Uterus (tissue), 4 donors: Measurements from ENCODE around the gene LRRC63. TPM values are rescaled to one million over a fixed set of nuclear protein-coding genes. Genes with fewer than 3 reads are reported as not detected.

Experiments
- DNase-seq, 2 donors: peaks; one replicate each; pipeline ENCODE4 v3.0.0-alpha.2; 2019 to 2020
- H3K27ac ChIP-seq, 2 donors: fragments of 200-600 bp; sonication (generic); 1 replicate in 1 of 2; 2 replicates in 1 of 2; pipeline ENCODE4 v1.5.1; 2016 to 2018
- H3K27me3 ChIP-seq, 2 donors: fragments of 200-600 bp; sonication (generic); one replicate each; pipeline ENCODE4 v1.5.1; 2018 to 2019; ENCODE audit warnings: control low read depth in 1 of 2
- H3K36me3 ChIP-seq, 2 donors: fragments of 200-600 bp; sonication (generic); one replicate each; pipeline ENCODE4 v1.5.1; 2019; ENCODE audit warnings: control low read depth in 1 of 2
- H3K4me1 ChIP-seq, 2 donors: fragments of 200-600 bp; sonication (generic); one replicate each; pipeline ENCODE4 v1.5.1; 2018 to 2019; ENCODE audit warnings: control low read depth in 1 of 2
- H3K4me3 ChIP-seq, 2 donors: fragments of 200-600 bp; sonication (generic); 1 replicate in 1 of 2; 2 replicates in 1 of 2; pipeline ENCODE4 v1.5.1; 2018 to 2019; ENCODE audit warnings: mild to moderate bottlenecking in 1 of 2
- H3K9me3 ChIP-seq, 2 donors: fragments of 200-600 bp; sonication (generic); one replicate each; pipeline ENCODE4 v1.5.1; 2019; ENCODE audit warnings: control low read depth in 1 of 2
- POLR2A ChIP-seq, 2 donors: fragments of 450-650 bp; IDR thresholded peaks; one replicate each; pipeline ENCODE4 v1.6.1; 2016; ENCODE audit warnings: antibody characterized with exemption in 2 of 2, mild to moderate bottlenecking in 1 of 2, moderate library complexity in 1 of 2
- intact Hi-C: fragments of 100-400 bp; cut with DNase I; formaldehyde crosslinking; loops from one replicate; pipeline ENCODE4 v1.15.1; 2023; ENCODE audit warnings: low total_unique reads
- total RNA-seq, 4 donors: library from RNA; depleted of rRNA in 3 of 4; stranded (reverse); fragments of >200 nt in 3 of 4; gene quantifications; one replicate each; pipeline versions ENCODE4 v1.1.0 to v1.2.4, GENCODE V29; 2014 to 2023
- TF ChIP-seq, protein P1 (sequence below), 4 experiments: fragments of 200-600 bp in 2 of 4; fragments of 450-650 bp in 2 of 4; sonication (generic) in 2 of 4; IDR thresholded peaks; one replicate each; pipeline ENCODE4 v1.5.1; 2016 to 2019; ENCODE audit warnings: antibody characterized with exemption in 4 of 4, mild to moderate bottlenecking in 2 of 4, moderate library complexity in 1 of 4
- donor health status: DM: yes; HTN: yes; CAD: no.

The LRRC63 gene
- total RNA-seq, 4 donors from 2014 or later: 1.2 TPM; not detected in 3

DNA sequence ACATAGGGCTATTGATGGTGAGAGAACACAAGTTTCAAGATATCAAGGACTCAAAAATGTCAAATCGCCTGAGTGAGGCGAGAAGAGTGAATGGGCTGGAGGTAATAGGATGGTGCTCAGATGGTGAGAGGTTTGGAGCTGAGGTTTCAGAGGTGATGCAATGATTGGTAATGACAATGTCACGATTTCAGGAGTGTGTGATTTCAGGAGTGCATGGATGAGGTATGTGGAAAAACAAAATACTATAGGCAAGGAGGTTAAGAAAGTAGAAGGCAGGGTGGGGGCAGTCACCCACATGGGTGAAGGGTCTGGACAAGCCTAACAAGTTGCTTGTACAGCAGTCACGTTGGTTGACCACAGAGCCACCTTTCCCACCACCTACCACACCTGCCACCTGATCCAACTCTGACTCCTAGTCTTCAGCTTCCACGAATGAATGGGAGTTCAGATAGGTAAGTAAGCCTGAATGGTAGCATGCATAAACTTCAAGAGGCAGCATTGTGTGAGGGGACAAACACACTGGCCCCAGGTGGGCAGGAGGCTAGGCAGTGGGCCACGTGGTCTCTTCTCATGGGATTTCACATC lies 103.9 kb downstream of the LRRC63 start:
- H3K27ac ChIP-seq: no peak overlapping the region
- intact Hi-C loops: no loop called here
- H3K36me3 ChIP-seq: no peaks in the 10 kb centered on the region
- H3K4me1 ChIP-seq: no peaks in the 10 kb centered on the region
- no peak for DNase-seq
- no peaks in the 10 kb centered on the region for H3K27me3 ChIP-seq
- H3K4me3 ChIP-seq: no peak overlapping the region
- no peaks in the 10 kb centered on the region for H3K9me3 ChIP-seq
- TF ChIP-seq, protein P1, sequence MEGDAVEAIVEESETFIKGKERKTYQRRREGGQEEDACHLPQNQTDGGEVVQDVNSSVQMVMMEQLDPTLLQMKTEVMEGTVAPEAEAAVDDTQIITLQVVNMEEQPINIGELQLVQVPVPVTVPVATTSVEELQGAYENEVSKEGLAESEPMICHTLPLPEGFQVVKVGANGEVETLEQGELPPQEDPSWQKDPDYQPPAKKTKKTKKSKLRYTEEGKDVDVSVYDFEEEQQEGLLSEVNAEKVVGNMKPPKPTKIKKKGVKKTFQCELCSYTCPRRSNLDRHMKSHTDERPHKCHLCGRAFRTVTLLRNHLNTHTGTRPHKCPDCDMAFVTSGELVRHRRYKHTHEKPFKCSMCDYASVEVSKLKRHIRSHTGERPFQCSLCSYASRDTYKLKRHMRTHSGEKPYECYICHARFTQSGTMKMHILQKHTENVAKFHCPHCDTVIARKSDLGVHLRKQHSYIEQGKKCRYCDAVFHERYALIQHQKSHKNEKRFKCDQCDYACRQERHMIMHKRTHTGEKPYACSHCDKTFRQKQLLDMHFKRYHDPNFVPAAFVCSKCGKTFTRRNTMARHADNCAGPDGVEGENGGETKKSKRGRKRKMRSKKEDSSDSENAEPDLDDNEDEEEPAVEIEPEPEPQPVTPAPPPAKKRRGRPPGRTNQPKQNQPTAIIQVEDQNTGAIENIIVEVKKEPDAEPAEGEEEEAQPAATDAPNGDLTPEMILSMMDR (IDR thresholded peaks at IDR 0.05): no peak

DNA sequence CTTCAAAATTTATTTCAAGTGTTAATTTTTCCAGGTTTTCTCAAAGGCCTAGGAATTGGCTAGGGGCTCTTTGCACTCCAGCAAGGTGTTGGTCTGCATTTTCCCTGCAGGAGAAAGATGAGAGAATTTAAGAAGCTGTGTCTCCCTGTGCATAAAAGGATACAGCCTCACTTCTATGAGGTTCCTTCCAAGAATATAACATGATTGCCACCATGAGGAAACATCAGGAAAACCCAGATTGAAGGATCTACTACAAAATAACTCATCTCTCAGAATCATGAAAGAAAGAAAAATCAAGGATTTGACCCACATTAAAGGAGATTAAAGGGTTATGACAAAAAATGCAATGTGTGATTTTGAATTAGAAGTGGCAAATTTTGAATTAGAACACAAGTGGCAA lies 105.4 kb downstream of the LRRC63 start:
- Histone ChIP-seq H3K36me3 (no peaks in the 10 kb centered on the region), H3K9me3 (no peaks in the 10 kb centered on the region), H3K27me3 (no peaks in the 10 kb centered on the region), H3K27ac (no peak overlapping the region), H3K4me3 (no peak overlapping the region), H3K4me1 (no peaks in the 10 kb centered on the region)
- intact Hi-C loops: no loop called here
- DNase-seq: no peak
- no peak for TF ChIP-seq POLR2A (IDR thresholded peaks at IDR 0.05)
- TF ChIP-seq, protein P1 (IDR thresholded peaks at IDR 0.05): no peak

DNA sequence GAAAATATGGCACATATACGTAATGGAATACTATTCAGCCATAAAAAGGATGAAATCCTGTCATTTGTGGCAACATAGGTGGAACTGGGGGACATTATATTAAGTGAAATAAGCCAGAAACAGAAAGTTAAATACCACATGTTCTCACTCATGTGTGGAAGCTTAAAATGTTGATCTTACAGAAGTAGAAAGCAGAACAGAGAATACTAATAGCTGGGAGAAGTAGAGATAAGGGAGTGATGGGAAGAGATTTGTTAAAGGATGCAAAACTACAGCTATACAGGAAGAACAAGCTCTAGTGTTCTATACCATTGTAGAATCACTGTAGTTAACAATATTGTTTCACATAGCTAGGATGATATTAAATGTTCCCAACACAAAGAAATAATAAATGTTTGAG lies 107.3 kb downstream of the LRRC63 start:
- no peak for DNase-seq
- no peaks in the 10 kb centered on the region for H3K9me3 ChIP-seq
- intact Hi-C loops: no loop called here
- no peak overlapping the region for H3K27ac ChIP-seq
- TF ChIP-seq, protein P1 (IDR thresholded peaks at IDR 0.05): no peak
- no peak for TF ChIP-seq POLR2A (IDR thresholded peaks at IDR 0.05)
- H3K4me3 ChIP-seq: no peak overlapping the region
- H3K36me3 ChIP-seq: no peaks in the 10 kb centered on the region
- no peaks in the 10 kb centered on the region for H3K27me3 ChIP-seq
- no peaks in the 10 kb centered on the region for H3K4me1 ChIP-seq

DNA sequence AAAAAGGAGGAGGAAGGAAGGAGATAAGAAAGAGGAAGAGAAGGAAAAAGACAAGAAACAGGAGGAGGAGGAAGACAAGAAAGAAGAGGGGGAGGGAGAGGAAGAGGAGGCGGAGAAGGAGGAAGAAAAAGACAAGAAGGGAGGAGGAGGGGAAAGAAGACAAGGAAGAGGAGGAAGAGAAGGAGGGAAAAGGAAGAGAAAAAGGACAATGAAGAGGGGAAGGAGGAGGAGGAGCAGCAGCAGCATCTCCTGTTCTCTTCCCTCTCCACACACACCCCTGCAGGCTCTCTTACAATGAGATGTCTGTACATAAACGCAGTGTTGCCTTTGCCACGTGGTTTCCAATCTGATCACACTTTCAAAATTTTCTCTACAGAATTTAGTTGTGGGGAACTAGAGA lies 108.7 kb downstream of the LRRC63 start:
- no peaks in the 10 kb centered on the region for H3K36me3 ChIP-seq
- DNase-seq: no peak
- no peak overlapping the region for H3K4me3 ChIP-seq
- intact Hi-C loops: no loop called here
- H3K27ac ChIP-seq: no peak overlapping the region
- H3K4me1 ChIP-seq: no peaks in the 10 kb centered on the region
- H3K27me3 ChIP-seq: no peaks in the 10 kb centered on the region
- H3K9me3 ChIP-seq: no peaks in the 10 kb centered on the region
- no peak for TF ChIP-seq POLR2A (IDR thresholded peaks at IDR 0.05)
- TF ChIP-seq, protein P1 (IDR thresholded peaks at IDR 0.05): no peak

DNA sequence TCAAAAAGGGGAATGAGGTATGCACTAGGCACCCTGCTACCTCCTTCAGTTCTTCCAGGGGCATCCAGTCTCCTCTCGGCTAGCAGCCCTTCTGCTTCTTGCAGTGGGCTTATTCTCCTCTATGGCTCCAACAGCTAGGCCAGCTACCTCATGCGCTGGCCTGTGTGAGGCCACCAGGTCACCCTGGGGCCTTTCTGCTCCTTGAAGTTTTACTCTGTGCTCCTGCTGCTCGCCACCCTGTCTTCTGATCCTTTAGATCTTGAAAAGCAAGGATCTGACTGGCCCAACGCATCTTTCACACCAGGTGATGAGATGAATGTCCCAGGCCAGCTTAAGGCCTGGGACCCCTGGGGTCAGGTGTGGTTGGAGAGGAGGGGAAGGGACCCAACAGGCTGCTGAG lies 109.1 kb downstream of the LRRC63 start:
- Histone ChIP-seq H3K27ac (no peak overlapping the region), H3K36me3 (no peaks in the 10 kb centered on the region), H3K4me3 (no peak overlapping the region), H3K9me3 (no peaks in the 10 kb centered on the region), H3K27me3 (no peaks in the 10 kb centered on the region), H3K4me1 (no peaks in the 10 kb centered on the region)
- intact Hi-C loops: no loop called here
- no peak for TF ChIP-seq POLR2A (IDR thresholded peaks at IDR 0.05)
- TF ChIP-seq, protein P1 (IDR thresholded peaks at IDR 0.05): no peak
- no peak for DNase-seq
